Colonic mucosa (tissue), 4 donors: ENCODE results near the gene TBX15. TPM values are rescaled to one million over a fixed set of nuclear protein-coding genes. Genes with fewer than 3 reads are reported as not detected.
"Not testable (repeated sequence)": the region's sequence is repeated elsewhere in the genome, so short reads cannot be mapped to it uniquely, and the experiment has no call there.

Experiments
- DNase-seq: peaks from one replicate; pipeline ENCODE4 v3.0.0-alpha.2; 2020
- H3K27ac ChIP-seq: fragments of 200-600 bp; one replicate; pipeline ENCODE4 v1.8.0; 2021
- H3K27me3 ChIP-seq: fragments of 200-600 bp; one replicate; pipeline ENCODE4 v1.8.0; 2021
- H3K36me3 ChIP-seq: fragments of 200-600 bp; one replicate; pipeline ENCODE4 v1.8.0; 2021
- H3K4me1 ChIP-seq: fragments of 200-600 bp; one replicate; pipeline ENCODE4 v1.8.0; 2021; ENCODE audit warnings: mild to moderate bottlenecking
- H3K4me3 ChIP-seq: fragments of 200-600 bp; one replicate; pipeline ENCODE4 v1.8.0; 2021
- H3K9ac ChIP-seq, 2 donors: one replicate each; pipeline ENCODE4 v1.7.0; 2013; ENCODE audit warnings: control low read depth in 2 of 2, low read depth in 2 of 2, low read length in 2 of 2
- H3K9me3 ChIP-seq: fragments of 200-600 bp; one replicate; pipeline ENCODE4 v1.8.0; 2021
- CTCF ChIP-seq: fragments of 200-600 bp; IDR thresholded peaks from one replicate; pipeline ENCODE4 v1.8.0; 2022; ENCODE audit warnings: antibody characterized with exemption, mild to moderate bottlenecking
- intact Hi-C: fragments of 100-400 bp; cut with DNase I; formaldehyde crosslinking; loops from one replicate; pipeline ENCODE4 v1.14.1; 2022
- total RNA-seq, 2 donors: library from RNA; stranded (reverse); fragmentation: NEBNext Ultra II Directional in 1 of 2; extraction: Animal tissue kit (Norgen Biotek cat#: 25700) in 1 of 2; gene quantifications; one replicate each; pipeline ENCODE4 v1.2.1, GENCODE V29; 2021
- donor health status: healthy.
- donor health status: DM: no; HTN: no; CAD: no.
- donor health status: DM: no; HTN: no; CAD: no.

Gene TBX15
- total RNA-seq, 2 donors from 2014 or later: 0.11 TPM; not detected in 1

DNA sequence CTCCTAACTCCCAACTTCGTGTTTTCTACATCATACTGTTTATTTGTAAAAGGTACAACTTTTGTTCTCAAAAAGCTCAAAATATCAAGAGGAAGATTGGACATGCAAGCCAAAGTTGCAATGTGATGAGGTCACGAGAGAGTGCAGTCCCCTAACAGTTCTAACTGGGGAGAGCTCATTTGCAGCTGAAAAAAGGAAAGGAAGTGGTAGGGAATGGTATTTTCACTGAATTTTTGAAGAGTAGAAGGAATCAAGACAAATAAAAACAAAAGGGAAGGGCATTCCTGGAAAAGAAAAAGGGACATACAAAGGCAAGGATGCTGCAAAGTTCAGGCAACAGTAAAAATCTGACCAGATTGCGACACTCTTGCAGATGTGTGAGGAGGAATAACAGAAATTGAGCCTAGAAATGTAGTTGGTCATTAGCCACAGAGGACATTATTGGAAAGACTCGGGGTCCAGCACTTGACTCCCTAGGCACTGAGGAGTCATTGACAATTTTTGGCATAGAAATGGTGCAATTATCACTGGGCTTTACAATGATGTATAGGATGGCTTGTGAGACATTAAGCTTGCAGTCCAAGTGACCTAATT lies 67.9 kb downstream of the TBX15 start:
- H3K4me3 ChIP-seq: no peak overlapping the region
- intact Hi-C loops: no loop called here
- no peak for TF ChIP-seq CTCF
- no peak overlapping the region for H3K9ac ChIP-seq
- H3K4me1 ChIP-seq: no peaks in the 10 kb centered on the region
- no peaks in the 10 kb centered on the region for H3K27me3 ChIP-seq
- H3K9me3 ChIP-seq: no peaks in the 10 kb centered on the region
- DNase-seq: no peak
- H3K27ac ChIP-seq: no peak overlapping the region
- no peaks in the 10 kb centered on the region for H3K36me3 ChIP-seq

DNA sequence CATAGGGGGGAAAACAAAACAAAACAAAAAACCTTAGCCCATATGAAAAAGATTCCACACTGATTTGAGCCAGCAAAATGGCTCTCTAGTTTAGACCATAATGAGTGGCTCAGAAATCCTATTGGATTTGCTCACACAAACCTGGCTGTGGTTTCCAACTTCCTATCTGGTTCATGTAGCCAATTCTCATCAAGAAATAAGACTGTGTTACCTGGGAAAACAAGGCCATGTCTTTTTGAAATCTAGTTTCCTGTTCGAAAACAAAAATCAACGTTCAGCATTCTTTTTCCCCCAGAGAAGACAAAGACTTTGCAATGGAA lies 69.2 kb downstream of the TBX15 start:
- DNase-seq: no peak
- no peaks in the 10 kb centered on the region for H3K9me3 ChIP-seq
- H3K36me3 ChIP-seq: no peaks in the 10 kb centered on the region
- H3K27ac ChIP-seq: no peak overlapping the region
- intact Hi-C loops: no loop called here
- no peak for TF ChIP-seq CTCF
- H3K4me3 ChIP-seq: no peak overlapping the region
- no peaks in the 10 kb centered on the region for H3K4me1 ChIP-seq
- no peaks in the 10 kb centered on the region for H3K27me3 ChIP-seq
- H3K9ac ChIP-seq: no peak overlapping the region

GRCh38 chr1:118918230-118918939 lies 69.8 kb downstream of the TBX15 start:
- TF ChIP-seq CTCF: no peak
- Histone ChIP-seq H3K36me3 (no peaks in the 10 kb centered on the region), H3K4me3 (no peak overlapping the region), H3K4me1 (no peaks in the 10 kb centered on the region), H3K9me3 (no peaks in the 10 kb centered on the region), H3K27me3 (no peaks in the 10 kb centered on the region), H3K9ac (no peak overlapping the region), H3K27ac (no peak overlapping the region)
- intact Hi-C loops: no loop called here
- no peak for DNase-seq

GRCh38 chr1:118916346-118916745 lies 71.8 kb downstream of the TBX15 start:
- H3K27me3 ChIP-seq, intact Hi-C loops, H3K4me3 ChIP-seq, H3K9ac ChIP-seq, DNase-seq, H3K27ac ChIP-seq, H3K36me3 ChIP-seq, H3K4me1 ChIP-seq, H3K9me3 ChIP-seq: not testable (repeated sequence)

- Histone ChIP-seq H3K36me3 (no peaks in the 10 kb centered on the region), H3K4me3 (no peak overlapping the region), H3K27me3 (no peaks in the 10 kb centered on the region), H3K27ac (no peak overlapping the region), H3K9me3 (no peaks in the 10 kb centered on the region), H3K9ac (no peak overlapping the region), H3K4me1 (no peaks in the 10 kb centered on the region)
- TF ChIP-seq CTCF: no peak
- DNase-seq: no peak
- intact Hi-C loops: no loop called here
Observed at GRCh38 chr1:118914379-118915161, 73.6 kb downstream of the TBX15 start.

GRCh38 chr1:118913818-118914217 lies 74.3 kb downstream of the TBX15 start:
- H3K27ac ChIP-seq: no peak overlapping the region
- no peak for TF ChIP-seq CTCF
- H3K9ac ChIP-seq: no peak overlapping the region
- no peaks in the 10 kb centered on the region for H3K9me3 ChIP-seq
- no peaks in the 10 kb centered on the region for H3K27me3 ChIP-seq
- no peak overlapping the region for H3K4me3 ChIP-seq
- H3K36me3 ChIP-seq: no peaks in the 10 kb centered on the region
- DNase-seq: no peak
- no peaks in the 10 kb centered on the region for H3K4me1 ChIP-seq
- intact Hi-C loops: no loop called here
